Chondrocyte (in vitro differentiated cells): ENCODE results near the gene IQSEC3. TPM values are rescaled to one million over a fixed set of nuclear protein-coding genes. Genes with fewer than 3 reads are reported as not detected.

Experiments used
- DNase-seq: peaks from one replicate; pipeline ENCODE4 v3.0.0; 2021; ENCODE audit warnings: mixed read lengths, low spot score
- H3K27ac Mint-ChIP-seq: one replicate; pipeline ENCODE4 v1.8.0; 2021; ENCODE audit warnings: mild to moderate bottlenecking, moderate library complexity, mixed read lengths; ENCODE audit not compliant: unreplicated experiment
- H3K27me3 Mint-ChIP-seq: 2 replicates; pipeline ENCODE4 v1.8.0; 2021; ENCODE audit warnings: low read depth, mixed read lengths
- H3K36me3 Mint-ChIP-seq: 2 replicates; pipeline ENCODE4 v1.8.0; 2021; ENCODE audit warnings: low read depth, mixed read lengths
- H3K4me1 Mint-ChIP-seq: 2 replicates; pipeline ENCODE4 v1.8.0; 2021; ENCODE audit warnings: low read depth, mild to moderate bottlenecking, mixed read lengths
- H3K4me3 Mint-ChIP-seq: one replicate; pipeline ENCODE4 v1.8.0; 2021; ENCODE audit warnings: mild to moderate bottlenecking, moderate library complexity, mixed read lengths; ENCODE audit not compliant: unreplicated experiment
- H3K9me3 Mint-ChIP-seq: 2 replicates; pipeline ENCODE4 v1.8.0; 2021; ENCODE audit warnings: low read depth, mixed read lengths
- CTCF ChIP-seq: fragments of 200-600 bp; sonication (generic); IDR thresholded peaks from 2 replicates; pipeline ENCODE4 v1.5.0; 2021; ENCODE audit warnings: antibody characterized with exemption, mild to moderate bottlenecking, moderate library complexity
- total RNA-seq: library from RNA; stranded (reverse); gene quantifications from 3 replicates; pipeline ENCODE4 v1.2.1, GENCODE V29; 2021

IQSEC3 gene
- total RNA-seq, 1 donor from 2014 or later, result not detected

- no peak for TF ChIP-seq CTCF
- no peak for DNase-seq
These were observed 96.9 kb downstream of the IQSEC3 start for GRCh38 chr12:163406-163986.

GRCh38 chr12:164207-164606, 97.6 kb downstream of the IQSEC3 start:
- DNase-seq, result no peak
- Mint-ChIP-seq H3K4me3 (no peak overlapping the region), H3K4me1 (peaks cover 12% of the 10 kb centered on the region), H3K36me3 (peaks cover 2% of the 10 kb centered on the region), H3K27ac (no peak overlapping the region), H3K9me3 (no peaks in the 10 kb centered on the region), H3K27me3 (peaks cover 32% of the 10 kb centered on the region)
- TF ChIP-seq CTCF, result no peak

More at GRCh38 chr12:163406-163986, 96.9 kb downstream of the IQSEC3 start:
- H3K27ac Mint-ChIP-seq, result no peak overlapping the region
- peaks cover 4% of the 10 kb centered on the region for H3K4me1 Mint-ChIP-seq
- peaks cover 34% of the 10 kb centered on the region for H3K27me3 Mint-ChIP-seq
- no peak overlapping the region for H3K4me3 Mint-ChIP-seq
- H3K9me3 Mint-ChIP-seq, result no peaks in the 10 kb centered on the region
- peaks cover 2% of the 10 kb centered on the region for H3K36me3 Mint-ChIP-seq

- DNase-seq, result no peak
- Mint-ChIP-seq H3K27ac (no peak overlapping the region), H3K27me3 (peaks cover 22% of the 10 kb centered on the region), H3K4me1 (peaks cover 22% of the 10 kb centered on the region), H3K4me3 (no peak overlapping the region), H3K9me3 (no peaks in the 10 kb centered on the region), H3K36me3 (peaks cover 2% of the 10 kb centered on the region)
- TF ChIP-seq CTCF, result no peak
These were observed 99.3 kb downstream of the IQSEC3 start for GRCh38 chr12:165862-166368.

GRCh38 chr12:166425-167075, 100.0 kb downstream of the IQSEC3 start:
- no peak overlapping the region for H3K4me3 Mint-ChIP-seq
- TF ChIP-seq CTCF, result no peak
- peaks cover 22% of the 10 kb centered on the region for H3K4me1 Mint-ChIP-seq
- no peak overlapping the region for H3K27ac Mint-ChIP-seq
- H3K9me3 Mint-ChIP-seq, result no peaks in the 10 kb centered on the region
- H3K27me3 Mint-ChIP-seq, result peaks cover 17% of the 10 kb centered on the region
- DNase-seq, result no peak
- H3K36me3 Mint-ChIP-seq, result peaks cover 2% of the 10 kb centered on the region

- peaks cover 29% of the 10 kb centered on the region for H3K4me1 Mint-ChIP-seq
- no peak for TF ChIP-seq CTCF
- no peak overlapping the region for H3K4me3 Mint-ChIP-seq
- H3K27me3 Mint-ChIP-seq, result peaks cover 5% of the 10 kb centered on the region
- no peak for DNase-seq
- no peak overlapping the region for H3K27ac Mint-ChIP-seq
- H3K36me3 Mint-ChIP-seq, result peaks cover 2% of the 10 kb centered on the region
- H3K9me3 Mint-ChIP-seq, result no peaks in the 10 kb centered on the region
These were observed 101.5 kb downstream of the IQSEC3 start for GRCh38 chr12:167959-168600.
